Right lobe of liver (tissue), 4 donors: ENCODE data around the gene ANKRD45.

Experiments
- CTCF ChIP-seq, 4 donors: fragments of 200-600 bp in 3 of 4; fragments of 450-650 bp in 1 of 4; IDR thresholded peaks; one replicate each; pipeline versions ENCODE4 v1.5.1 to v1.8.0; 2016 to 2022; ENCODE audit warnings: antibody characterized with exemption in 4 of 4, mild to moderate bottlenecking in 2 of 4
- POLR2A ChIP-seq: fragments of 450-650 bp; IDR thresholded peaks from one replicate; pipeline ENCODE4 v1.6.1; 2017; ENCODE audit warnings: antibody characterized with exemption, mild to moderate bottlenecking
- donor health status: DM: no; HTN: no; CAD: no.
- donor health status: DM: no; HTN: no; CAD: no.
- donor health status: DM: no; HTN: yes; CAD: no.

GRCh38 chr1:173570370-173571007, 99.2 kb downstream of the ANKRD45 start:
- TF ChIP-seq CTCF (IDR thresholded peaks at IDR 0.05) (no peak), POLR2A (no peak)
